GM12801 (cell line): Measurements from ENCODE around the gene METTL18.

Experiments used
- TF ChIP-seq, protein P1 (sequence below): IDR thresholded peaks from one replicate; pipeline ENCODE4 v1.5.1; 2011; ENCODE audit warnings: control low read depth; ENCODE audit not compliant: insufficient read length; ENCODE audit errors: extremely low read depth

Gene METTL18

DNA sequence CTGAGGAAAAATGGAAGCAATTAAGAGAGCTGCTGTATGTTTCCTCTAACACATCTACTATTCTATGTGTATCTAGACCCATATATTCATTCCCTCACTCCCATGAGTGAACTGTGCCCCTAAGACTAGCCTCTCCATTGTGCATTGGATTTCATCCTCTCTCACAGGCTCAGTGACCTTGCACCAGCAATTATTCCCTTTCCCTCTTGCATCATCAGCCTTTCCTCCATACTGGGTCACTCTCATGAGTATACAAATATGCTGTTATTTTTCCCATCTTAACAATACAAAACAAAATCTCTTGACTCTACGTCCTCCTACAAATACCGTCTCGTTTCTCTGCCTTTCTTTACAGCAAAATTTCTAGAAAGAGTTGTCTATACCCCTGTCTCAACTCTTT, 29.4 kb upstream of the METTL18 start:
- TF ChIP-seq, protein P1, sequence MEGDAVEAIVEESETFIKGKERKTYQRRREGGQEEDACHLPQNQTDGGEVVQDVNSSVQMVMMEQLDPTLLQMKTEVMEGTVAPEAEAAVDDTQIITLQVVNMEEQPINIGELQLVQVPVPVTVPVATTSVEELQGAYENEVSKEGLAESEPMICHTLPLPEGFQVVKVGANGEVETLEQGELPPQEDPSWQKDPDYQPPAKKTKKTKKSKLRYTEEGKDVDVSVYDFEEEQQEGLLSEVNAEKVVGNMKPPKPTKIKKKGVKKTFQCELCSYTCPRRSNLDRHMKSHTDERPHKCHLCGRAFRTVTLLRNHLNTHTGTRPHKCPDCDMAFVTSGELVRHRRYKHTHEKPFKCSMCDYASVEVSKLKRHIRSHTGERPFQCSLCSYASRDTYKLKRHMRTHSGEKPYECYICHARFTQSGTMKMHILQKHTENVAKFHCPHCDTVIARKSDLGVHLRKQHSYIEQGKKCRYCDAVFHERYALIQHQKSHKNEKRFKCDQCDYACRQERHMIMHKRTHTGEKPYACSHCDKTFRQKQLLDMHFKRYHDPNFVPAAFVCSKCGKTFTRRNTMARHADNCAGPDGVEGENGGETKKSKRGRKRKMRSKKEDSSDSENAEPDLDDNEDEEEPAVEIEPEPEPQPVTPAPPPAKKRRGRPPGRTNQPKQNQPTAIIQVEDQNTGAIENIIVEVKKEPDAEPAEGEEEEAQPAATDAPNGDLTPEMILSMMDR = no peak

DNA sequence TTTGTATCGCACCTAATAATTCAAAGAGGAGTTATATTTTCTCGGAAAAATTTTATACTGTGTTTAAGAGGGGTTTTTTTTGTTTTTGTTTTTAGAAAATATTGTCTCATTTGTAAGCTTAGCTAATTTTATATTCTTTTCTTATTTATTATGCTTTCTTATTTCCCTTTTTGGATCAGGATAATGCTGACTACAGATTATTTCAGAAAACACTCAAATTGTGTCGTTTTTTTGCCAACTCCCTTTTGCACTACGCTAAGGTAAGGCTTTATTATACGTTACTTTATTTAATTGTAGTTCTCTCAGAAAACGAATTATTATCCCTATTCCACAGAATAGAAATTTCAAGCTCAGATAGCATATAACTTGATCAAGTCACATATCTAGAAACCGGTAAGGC, 26.8 kb upstream of the METTL18 start:
- TF ChIP-seq, protein P1 = no peak

DNA sequence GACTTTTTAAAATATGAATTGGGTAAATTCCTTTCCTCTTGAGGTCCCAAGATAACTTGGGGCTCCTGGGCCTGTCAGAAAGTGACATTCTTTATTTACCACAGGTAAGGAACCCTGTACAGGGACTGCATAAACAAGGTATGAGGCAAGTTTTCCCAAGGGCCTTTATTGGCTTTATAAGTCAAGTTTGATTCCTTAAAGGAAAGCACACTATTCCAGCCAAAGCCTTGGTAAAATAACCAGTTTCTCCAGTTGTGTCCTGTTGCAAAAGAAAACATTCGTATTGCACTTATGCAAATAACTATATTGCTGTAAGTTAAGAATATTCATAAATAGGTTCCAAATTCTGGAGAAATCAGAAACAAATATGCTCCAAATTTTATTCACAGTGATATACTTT, 21.9 kb upstream of the METTL18 start:
- TF ChIP-seq, protein P1 = no peak

DNA sequence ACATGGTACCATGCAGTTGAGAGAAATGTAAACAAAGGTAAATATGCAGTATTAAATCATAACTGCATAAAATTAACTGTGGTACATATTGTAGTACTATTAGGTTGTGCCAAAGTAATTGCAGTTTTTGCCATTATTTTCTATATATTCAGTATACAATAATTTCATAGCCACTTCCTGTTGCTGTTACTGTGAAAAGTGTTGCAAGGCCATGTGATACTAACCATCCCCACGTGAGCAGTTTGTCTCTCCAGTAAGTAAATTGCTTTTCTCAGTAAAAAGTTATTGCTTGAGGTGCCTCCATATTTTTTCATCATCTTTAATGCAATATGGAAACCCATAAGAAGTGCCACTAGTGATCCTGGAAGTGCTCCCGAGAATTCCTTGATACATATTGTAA, 19.6 kb upstream of the METTL18 start:
- TF ChIP-seq, protein P1 = no peak

DNA sequence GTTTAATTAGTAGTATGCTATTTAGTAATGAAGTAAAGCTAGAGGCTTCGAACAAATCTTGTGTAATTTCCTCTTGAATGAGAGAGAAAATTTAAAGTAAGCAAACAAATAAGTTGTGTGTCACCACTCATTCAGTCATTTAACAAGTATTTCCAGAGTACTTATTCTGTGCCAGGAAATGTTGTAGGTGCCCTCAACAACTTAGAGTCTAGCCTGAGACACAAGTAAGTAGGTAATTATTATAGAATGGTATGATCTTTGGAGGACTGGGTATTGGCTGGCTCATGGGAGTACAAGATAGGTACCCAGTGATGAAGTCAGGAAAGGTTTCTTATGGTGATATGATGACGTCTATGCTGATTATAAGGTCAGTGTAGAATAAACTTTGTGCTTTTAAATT, 17.4 kb upstream of the METTL18 start:
- TF ChIP-seq, protein P1 = no peak

DNA sequence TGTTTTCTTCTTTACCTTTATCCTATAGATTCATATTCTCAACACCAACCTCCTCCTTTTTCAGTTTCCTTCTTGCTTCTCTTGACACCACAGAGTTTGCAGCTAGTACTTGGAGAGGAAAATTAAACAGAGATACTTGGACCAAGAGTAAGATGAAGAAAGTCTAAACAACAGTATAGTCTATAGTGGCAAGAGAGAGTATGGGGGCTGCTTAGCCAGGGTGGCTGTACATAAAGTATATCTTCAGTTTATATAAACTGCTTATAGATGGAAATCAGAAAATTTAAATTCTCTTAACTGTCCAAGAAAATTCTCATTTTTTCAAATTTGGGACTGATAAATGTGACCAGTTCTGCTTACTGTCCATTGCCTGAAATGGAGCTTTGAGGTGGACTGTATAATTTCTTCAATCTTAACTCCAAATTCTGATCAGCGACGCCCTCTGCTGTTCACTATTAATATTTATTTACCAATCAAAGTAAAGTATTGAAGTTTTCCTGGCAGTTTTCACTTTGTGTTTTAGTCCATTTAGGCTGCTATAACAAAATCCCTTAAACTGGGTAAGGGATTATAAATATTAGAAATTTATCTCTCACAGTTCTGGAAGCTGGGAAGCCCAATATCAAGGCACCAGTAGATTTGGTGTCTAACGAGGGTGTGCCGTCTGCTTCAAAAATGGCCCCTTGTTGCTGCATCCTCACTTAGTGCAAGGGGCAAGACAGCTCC, 14.8 kb upstream of the METTL18 start:
- TF ChIP-seq, protein P1 = no peak

DNA sequence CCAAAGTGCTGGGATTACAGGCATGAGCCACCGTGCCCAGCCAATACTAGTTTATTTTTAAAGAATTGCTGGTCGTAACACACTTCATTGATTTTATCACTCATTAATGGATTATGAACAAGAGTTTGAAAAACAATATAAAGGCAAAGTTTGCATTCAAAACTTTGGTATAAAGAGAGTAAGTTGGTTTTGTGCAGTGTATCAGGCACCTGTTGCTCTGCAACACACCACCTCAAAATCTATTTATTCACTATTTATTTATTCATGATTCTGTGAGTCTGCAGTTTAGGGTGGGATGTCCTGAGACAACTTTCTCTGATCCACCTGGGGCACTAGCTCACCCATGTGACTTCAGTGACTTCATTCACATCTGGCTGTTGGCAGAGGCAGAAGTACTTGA, 10.2 kb upstream of the METTL18 start:
- TF ChIP-seq, protein P1 = no peak
